Thoracic aorta (tissue), 2 donors: Measurements from ENCODE around the gene ACP5. TPM values are rescaled to one million over a fixed set of nuclear protein-coding genes. Genes with fewer than 3 reads are reported as not detected.

Source experiments
- ATAC-seq: fragments of 150-250 bp; one replicate; pipeline ENCODE4 v1.8.0; 2017; ENCODE audit warnings: low read depth; ENCODE audit not compliant: insufficient number of reproducible peaks, low FRiP score
- DNase-seq: peaks from one replicate; pipeline ENCODE4 v3.0.0-alpha.2; 2020; ENCODE audit warnings: low spot score
- H3K27ac ChIP-seq, 2 donors: fragments of 200-600 bp; sonication (generic); 1 replicate in 1 of 2; 2 replicates in 1 of 2; pipeline ENCODE4 v1.5.1; 2016; ENCODE audit warnings: mild to moderate bottlenecking in 2 of 2, moderate library complexity in 2 of 2
- H3K27me3 ChIP-seq: fragments of 200-600 bp; sonication (generic); replicated peaks from 2 replicates; pipeline ENCODE4 v1.6.0; 2016; ENCODE audit warnings: mild to moderate bottlenecking; ENCODE audit not compliant: insufficient read depth
- H3K36me3 ChIP-seq: fragments of 200-600 bp; sonication (generic); one replicate; pipeline ENCODE4 v1.5.1; 2016
- H3K4me1 ChIP-seq, 2 donors: fragments of 200-600 bp; sonication (generic); 1 replicate in 1 of 2; 2 replicates in 1 of 2; pipeline versions ENCODE4 v1.5.1 to v1.6.0; 2016; ENCODE audit warnings: low read depth in 2 of 2, mild to moderate bottlenecking in 1 of 2; ENCODE audit not compliant: control insufficient read depth in 1 of 2
- H3K4me3 ChIP-seq: fragments of 200-600 bp; sonication (generic); 2 replicates; pipeline ENCODE4 v1.5.1; 2016; ENCODE audit warnings: mild to moderate bottlenecking
- H3K9me3 ChIP-seq: fragments of 200-600 bp; sonication (generic); 2 replicates; pipeline ENCODE4 v1.5.1; 2016
- CTCF ChIP-seq: fragments of 200-600 bp; sonication (generic); IDR thresholded peaks from one replicate; pipeline ENCODE4 v1.5.1; 2019; ENCODE audit warnings: antibody characterized with exemption
- total RNA-seq, 2 donors: library from RNA; depleted of rRNA; stranded (reverse); fragments of >200 nt; gene quantifications; one replicate each; pipeline versions ENCODE4 v1.1.0 to v1.2.3, GENCODE V29; 2016

ACP5 gene
- total RNA-seq, 2 donors from 2014 or later: 1.6 to 14.6 TPM

GRCh38 chr19:11541238-11541637 is 36.2 kb downstream of the ACP5 start:
- TF ChIP-seq CTCF: no peak
- Histone ChIP-seq H3K9me3 (no peaks in the 10 kb centered on the region), H3K27me3 (no peaks in the 10 kb centered on the region), H3K27ac (peak overlapping the region; percentile 94 to 98), H3K4me3 (peak overlapping the region; percentile 86), H3K4me1 (peaks cover 9 to 53% of the 10 kb centered on the region in 2 donors), H3K36me3 (peaks cover 32% of the 10 kb centered on the region)
- ATAC-seq: no peak
- DNase-seq: no peak

- ATAC-seq (no peak), DNase-seq (no peak)
- H3K4me1 ChIP-seq: peaks cover 9 to 56% of the 10 kb centered on the region in 2 donors
- peak overlapping the region; percentile 86 for H3K4me3 ChIP-seq
- H3K27ac ChIP-seq: peak overlapping the region; percentile 94 to 98
- H3K9me3 ChIP-seq: no peaks in the 10 kb centered on the region
- H3K36me3 ChIP-seq: peaks cover 26% of the 10 kb centered on the region
- TF ChIP-seq CTCF: no peak
- H3K27me3 ChIP-seq: no peaks in the 10 kb centered on the region
Measured at GRCh38 chr19:11540645-11541044, 36.8 kb downstream of the ACP5 start.

- DNase-seq: no peak
- peak overlapping the region; percentile 86 for H3K4me3 ChIP-seq
- H3K9me3 ChIP-seq: no peaks in the 10 kb centered on the region
- ATAC-seq: no peak
- TF ChIP-seq CTCF: no peak
- H3K36me3 ChIP-seq: peaks cover 20% of the 10 kb centered on the region
- no peaks in the 10 kb centered on the region for H3K27me3 ChIP-seq
- H3K4me1 ChIP-seq: peaks cover 16 to 60% of the 10 kb centered on the region in 2 donors
- peak overlapping the region; percentile 94 to 98 for H3K27ac ChIP-seq
Measured at GRCh38 chr19:11539495-11540365, 37.7 kb downstream of the ACP5 start.

GRCh38 chr19:11538232-11539036 is 39.0 kb downstream of the ACP5 start, which contains the start of gene CNN1:
TSS of gene CNN1 (plus strand) at chr19:11538851. CDS start at chr19:11538928, 77 bp downstream.
- H3K4me1 ChIP-seq: peaks cover 19 to 53% of the 10 kb centered on the region in 2 donors
- H3K4me3 ChIP-seq: peak within 1 kb of the TSS; percentile 86
- peak within 1 kb of the TSS; percentile 94 to 98 for H3K27ac ChIP-seq
- peaks cover 9% of the 10 kb centered on the region for H3K36me3 ChIP-seq
- DNase-seq: peak; percentile 76
- H3K27me3 ChIP-seq: no peaks in the 10 kb centered on the region
- no peak for TF ChIP-seq CTCF
- peak; percentile 67 for ATAC-seq
- no peaks in the 10 kb centered on the region for H3K9me3 ChIP-seq
